NCI-H1048 (cell line): ENCODE measurements around the gene GPX6.
"Not testable (repeated sequence)": the region's sequence is repeated elsewhere in the genome, so short reads cannot be mapped to it uniquely, and the experiment has no call there.

ENCODE experiments used
- DNase-seq: peaks from one replicate; lab custom pipeline; 2025; lab: John Stamatoyannopoulos, UW

Gene GPX6, protein sequence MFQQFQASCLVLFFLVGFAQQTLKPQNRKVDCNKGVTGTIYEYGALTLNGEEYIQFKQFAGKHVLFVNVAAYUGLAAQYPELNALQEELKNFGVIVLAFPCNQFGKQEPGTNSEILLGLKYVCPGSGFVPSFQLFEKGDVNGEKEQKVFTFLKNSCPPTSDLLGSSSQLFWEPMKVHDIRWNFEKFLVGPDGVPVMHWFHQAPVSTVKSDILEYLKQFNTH

DNA sequence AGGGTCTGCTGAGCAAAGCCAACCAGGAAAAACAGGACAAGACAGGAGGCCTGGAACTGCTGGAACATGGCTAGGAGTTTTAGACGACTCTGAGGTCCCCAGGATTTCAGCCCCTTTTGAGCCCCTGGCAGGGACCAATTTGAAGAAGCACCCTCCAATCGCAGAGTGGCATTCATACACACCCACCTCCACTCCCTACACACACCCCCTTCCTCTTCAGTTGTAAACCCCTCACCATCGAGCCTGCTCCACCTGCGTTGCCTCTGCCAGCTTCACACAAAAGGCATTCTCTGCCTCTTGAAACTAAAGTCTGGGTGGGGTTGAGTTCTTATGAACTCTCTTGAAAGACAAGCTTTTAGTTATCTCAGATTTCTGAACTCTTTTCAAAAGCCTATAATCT is at the start of gene GPX6:
GPX6 (minus strand) TSS at position 118 of the 400 bp plus-strand sequence; CDS start at position 68, 50 bp downstream.
- no peak for DNase-seq

DNA sequence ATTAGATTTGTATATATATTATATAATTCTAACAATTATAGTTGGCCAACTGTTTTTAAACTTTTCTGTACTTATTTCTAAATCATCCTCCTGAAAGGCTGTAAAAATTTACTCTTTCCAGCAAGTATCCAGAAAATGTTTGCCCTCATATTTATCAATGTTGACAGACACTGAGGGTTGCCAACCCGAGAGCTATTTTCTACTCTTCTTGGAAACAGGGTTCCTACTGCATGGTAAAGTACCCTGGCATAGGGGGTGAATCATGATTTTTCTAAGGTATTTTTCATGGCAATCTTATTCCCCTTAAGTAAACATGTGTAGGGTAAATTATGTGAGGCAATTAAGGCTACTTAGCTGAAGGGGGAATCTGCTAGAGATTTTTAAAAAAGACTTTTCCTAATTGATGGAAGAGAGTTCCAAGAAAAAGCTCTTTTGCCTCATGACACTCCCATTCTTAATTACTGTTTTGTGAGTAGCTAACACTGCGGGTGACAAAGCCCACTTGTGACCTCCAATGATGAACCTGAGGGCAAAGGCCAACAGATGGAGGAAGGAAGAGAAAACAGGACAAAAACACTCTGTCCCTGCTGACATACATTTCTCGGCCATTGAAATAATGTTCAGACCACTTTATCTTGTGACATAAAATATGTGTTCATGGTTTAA is 48.0 kb upstream of the GPX6 start:
- no peak for DNase-seq

DNA sequence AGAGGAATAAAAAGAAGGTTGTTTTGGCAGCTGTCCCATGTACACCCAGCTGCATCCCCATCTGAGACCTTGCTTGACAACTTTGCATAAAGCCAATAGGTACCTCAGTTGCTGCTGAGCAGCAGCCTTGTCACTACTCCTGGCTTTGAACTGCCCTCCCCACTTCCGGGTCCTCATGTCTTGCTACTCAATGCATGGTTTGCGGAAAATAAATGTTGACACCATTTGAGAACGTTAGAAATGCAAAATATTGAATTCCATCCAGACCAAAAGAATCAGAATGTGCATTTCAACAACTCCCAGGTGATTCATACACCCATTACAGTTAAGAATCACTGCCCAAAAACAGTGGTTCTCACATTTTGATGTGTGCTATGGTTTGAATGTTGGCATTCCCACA is 43.0 kb upstream of the GPX6 start:
- DNase-seq = no peak

DNA sequence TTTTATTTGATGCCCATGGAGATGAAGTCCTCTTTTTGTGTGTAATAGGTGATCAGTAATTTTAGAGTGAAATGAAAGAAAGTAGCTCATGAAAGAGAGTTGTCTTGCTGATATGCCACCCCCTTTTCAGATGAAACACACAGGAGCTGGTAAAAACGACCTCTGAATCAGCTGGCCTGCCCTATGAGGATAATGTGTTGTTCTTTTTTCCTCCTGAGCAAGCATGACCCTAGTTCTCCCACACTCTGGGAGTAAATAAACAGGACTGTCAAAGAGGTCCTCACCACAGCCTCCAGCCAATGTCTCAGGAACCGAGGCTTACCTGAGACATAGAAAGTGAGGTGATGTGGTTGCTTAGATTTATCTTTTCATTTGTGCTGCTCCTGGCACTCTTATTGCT is 39.5 kb upstream of the GPX6 start:
- DNase-seq = no peak

DNA sequence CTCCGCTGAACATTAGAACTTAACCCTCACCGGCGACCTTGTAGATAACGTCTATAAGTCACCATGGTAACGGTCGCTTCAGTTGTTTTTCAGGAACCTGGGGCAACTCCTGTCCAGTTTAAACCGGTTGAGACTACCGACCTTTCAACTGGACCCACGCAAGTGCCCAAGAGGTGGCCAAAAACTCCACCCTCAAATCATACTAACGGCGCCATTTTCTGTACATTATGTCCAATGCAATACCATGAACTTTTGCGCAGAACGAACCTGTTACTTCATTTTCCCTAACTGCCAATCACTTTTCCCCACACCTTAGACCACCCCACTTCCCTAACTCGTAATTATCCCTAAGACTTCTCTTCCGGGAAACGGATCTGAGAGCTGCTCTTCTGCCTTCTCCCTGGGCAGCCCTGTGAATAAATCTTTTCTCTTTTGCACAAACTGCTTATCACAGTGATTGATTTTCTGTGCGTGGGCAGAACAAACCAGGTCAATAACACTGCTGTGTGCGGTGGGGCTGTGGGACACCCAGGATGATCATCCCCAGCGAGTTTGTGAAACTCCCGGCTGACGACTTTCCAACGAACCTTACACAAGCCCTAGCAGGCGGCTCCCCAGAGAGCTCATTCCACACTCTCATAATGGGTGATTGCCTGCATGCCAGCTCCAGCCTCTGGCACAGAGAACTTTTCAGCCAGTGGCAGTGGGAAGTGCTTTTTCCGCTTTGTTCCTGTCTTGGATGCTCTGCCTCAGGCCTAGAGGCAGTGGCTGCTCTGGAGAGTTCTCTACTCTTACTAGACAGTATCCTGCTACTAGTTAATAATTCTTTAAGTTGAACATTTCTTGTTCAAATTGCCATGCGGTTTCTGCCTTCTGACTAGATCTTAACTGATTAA is 38.6 kb upstream of the GPX6 start:
- DNase-seq = no peak

DNA sequence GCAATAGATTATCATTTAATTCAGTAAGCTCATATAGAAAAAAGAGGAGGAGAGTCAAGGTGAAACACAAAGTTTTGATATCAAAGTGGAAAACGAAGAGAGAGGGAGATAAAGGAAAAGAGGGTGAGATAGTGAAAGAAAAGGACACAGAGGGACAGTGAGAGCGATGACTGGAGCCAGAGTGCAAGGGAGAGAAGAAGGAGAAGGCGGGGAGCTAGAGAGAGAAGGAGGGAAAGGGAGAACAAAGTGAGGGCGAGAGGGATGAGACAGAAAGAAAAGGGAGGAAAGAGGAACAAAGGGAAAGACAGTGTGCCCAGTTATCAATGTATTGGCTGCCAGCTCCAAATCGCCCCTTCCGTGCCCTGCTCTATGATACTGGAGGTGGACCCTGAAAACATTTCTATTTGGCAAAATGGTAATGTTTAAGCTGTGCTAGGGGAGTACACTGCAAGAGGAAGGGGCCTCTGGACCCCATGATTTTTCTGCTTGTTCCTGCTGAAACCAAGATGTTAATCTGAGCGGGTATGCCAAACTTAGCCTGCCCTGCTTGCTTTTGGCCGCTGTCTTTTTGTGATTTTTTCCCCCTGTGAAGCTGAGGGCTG is 37.9 kb upstream of the GPX6 start:
- no peak for DNase-seq

DNA sequence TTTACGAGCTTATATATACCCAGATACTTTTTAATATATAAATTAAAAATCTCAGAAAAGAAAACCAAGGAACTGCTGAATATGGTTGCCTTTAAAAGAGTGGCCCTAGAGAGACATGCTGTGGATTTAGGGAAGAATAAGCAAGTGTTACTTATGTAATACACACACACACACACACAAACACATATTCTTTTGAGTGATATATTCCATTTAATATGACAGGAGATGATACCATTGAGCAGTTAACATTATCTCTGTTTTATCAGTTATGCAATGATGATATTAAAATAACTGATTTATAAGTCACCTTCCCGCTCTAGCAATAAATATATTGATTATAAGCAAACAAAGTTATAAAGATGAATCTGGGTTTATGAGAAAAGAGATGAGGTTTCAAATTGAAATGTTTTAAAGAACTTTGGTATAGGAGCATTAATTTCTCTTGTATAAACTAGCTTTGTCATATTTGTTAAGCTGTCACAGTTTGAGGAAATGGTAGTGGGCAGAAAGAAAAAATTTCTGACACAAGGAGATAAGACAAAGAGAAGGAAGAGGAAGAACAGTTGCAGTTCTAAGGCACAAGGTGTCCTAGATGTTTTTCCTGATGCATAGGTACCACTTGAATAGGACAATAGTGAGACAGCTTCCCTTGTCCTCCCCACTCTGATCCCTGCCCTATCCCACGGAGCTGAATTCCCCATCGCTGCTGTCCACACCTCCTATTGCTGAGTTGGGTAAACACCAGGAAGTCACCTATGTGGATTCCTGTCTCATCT is 36.5 kb upstream of the GPX6 start:
- DNase-seq = no peak

DNA sequence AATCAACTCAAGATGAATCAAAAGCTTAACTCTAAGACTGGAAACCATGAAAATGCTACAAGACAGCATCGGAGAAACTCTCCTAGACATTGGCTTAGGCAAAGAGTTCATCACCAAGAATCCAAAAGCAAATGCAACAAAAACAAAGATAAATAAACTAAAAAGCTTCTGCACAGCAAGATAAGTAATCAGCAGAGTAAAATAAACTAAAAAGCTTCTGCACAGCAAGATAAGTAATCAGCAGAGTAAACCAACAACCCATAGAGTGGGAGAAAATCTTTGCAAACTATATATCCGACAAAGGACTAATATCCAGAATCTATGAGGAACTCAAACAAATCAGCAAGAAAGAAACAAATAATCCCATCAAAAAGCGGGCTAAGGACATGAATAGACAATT is 31.4 kb upstream of the GPX6 start:
- DNase-seq = not testable (repeated sequence)

DNA sequence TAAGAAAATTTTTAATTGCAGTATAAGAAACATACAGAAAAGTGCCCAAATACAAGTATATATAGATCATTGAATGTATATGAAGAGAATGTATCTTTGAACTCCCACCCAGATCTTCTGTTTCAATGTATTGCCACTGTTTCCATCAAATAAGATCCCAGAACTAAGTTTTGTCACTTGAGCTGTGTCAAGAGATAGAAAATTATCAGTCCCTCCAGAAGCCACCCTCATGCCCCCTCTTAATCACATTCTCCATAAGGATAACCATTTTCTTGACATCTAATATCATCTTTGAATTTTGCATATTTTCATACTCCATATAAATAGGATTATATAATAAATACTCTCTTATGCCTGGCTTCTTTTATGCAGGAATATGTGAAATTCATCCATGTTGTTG is 30.4 kb upstream of the GPX6 start:
- no peak for DNase-seq

DNA sequence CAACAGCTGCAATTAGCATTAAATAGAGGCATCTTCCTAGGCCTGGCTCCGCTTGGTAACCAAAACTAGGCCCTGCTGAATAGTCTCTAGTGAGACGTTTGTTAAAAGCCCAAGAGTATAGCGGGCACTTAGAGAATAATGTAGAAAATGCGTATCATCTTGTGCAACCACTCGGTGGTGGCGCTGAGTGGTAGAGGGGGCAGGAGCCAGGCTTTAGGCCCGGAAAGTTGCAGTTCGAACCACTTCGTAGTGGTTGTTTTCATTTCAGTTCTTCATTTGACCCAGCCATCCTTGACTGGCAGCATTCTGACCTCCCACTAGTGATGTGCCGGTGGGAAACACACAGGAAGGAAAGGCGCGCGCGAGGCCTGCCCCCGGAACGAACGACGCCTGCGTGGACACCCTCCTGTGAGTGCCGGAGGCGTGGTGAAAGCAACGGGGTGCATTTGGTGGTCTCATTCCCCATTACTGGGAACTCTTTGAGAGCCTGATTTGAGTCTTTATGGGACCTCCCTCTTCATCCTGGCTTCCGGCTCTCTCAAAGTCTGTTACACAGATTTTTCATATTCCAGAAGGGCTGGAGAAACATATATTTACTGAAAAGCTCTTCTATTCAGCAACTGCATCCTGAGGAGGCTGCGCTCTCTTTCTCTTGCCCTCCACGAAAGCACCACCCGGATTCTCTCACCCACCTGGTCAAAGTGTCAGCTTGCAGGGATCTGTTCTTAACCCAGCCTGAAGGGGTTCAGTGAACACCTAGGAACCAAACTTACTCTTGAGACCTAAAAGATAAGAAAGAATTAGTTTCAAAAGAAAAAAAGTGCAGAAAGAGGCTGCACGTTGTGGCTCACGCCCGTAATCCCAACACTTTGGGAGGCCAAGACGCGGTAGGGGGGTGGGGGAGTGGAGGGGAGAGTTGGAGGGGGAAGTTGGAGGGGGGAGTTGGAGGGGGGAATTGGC is 28.3 kb upstream of the GPX6 start:
- no peak for DNase-seq

DNA sequence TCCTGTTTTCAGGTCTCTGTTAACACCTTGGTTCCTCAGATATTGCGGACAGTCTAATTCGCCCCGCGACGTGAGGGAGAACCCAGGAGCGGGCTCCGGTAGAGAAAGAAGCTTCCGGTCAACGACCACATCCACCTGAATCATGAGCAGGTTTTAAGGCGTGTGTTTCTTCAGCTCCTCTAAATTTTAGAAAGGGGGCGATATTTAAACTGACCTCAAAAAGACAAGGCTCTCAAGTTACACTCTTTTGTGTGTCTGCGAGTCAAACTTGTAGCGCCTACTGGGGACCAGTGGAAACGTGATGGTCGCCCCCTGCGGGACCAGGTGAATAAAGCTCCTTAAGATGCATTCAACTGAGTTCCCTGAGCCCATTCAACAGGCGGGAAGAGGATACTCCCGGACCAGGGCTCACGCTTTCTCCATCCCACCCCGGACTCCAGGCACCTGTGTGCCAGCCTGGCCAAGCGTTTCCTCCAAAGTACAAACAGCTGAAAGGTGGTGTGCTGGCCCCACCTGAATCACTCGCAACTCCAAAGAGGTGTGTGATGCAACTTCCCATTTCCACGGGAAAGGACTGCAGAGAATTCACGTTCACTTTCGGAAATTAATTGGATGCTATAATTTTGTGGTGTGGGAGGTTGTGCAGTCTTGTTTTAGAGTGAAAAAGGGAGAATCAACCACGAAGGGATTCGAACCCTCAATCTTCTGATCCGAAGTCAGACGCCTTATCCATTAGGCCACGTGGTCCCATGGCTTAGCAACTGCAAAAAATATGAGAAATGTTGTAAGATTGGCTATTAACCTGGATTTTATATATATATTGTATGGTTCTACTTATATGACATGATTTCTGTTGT is 27.1 kb upstream of the GPX6 start:
- no peak for DNase-seq

DNA sequence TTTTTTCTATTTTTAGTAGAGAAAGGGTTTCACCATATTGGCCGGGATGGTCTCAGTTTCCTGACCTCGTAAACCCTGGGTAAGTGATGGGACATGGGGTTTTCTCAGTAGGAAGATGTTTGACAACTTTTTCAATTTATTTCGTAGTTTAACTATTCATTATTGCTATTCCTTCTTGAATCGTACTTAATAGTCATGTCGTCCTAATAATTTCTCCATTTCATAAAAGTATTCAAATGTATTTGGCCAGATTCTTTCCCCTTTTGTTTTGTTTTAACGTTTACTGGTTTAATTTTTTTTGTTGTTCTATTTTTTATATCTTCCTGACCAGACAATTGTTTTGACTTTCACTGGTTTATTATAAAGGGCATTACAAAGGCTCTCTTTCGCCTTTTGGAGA is 26.4 kb upstream of the GPX6 start:
- no peak for DNase-seq

DNA sequence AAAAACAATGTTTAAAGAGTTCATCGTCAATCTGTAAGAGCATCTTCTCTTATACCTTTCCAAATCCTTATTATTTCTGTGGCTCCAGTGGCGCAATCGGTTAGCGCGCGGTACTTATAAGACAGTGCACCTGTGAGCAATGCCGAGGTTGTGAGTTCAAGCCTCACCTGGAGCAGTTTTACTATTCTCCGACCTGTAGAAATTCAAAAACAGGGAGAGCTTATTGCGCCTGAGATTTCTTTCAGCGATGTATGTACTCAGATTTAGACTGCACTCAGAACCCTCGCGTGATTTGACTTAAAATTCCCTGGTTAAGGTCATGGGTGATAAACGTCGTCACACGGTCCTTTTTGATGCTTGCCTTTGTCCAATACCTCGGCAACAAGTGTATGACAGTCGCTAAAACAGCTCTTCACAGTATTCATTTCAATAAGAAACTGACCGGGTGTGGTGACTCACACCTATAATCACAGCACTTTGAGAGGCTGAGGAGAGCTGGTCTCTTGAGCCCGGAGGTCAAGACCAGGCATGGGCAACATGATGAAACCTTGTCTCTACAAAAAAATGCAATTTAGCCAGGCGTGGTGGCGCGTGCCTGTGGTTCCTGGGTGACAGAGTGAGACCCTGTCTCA is 22.0 kb upstream of the GPX6 start:
- no peak for DNase-seq

DNA sequence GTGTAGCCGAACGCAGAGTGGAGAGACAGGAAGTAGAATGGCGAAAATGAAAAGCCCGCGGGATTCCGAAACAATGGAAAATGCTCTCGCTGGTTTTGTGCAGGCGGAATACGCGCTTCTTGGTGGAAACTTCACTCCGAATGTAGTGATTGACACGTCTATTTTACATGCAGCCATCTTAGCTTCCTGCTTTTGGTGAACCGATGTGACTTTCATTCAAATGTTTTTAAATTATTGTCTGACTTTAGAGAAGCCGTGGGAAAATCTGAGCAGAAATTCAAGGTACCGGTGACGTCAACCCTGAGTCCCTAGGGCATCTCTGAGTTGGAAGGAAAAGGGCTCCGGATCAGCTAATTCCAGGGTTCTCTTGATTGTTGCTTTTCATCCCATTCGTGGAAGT is 21.5 kb upstream of the GPX6 start:
- DNase-seq = no peak

DNA sequence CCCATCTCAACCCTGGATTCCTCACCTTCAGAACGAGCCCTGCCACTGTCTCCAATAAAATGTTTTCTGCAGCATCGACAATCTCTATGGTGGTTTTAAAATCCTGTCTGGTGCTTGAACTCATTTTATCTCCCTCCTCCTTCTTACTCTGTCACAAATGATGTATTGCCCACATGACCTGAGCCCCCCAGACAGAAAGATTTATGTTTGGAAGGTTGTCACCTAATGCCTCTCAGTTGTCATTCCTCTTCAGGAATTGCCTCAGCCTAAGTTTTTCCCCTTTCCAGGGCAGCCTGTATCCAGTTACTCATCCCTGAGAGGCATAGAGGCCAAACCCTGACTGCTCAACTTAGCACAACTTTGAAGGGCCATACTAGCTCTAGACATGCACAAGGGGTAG is 19.3 kb upstream of the GPX6 start:
- no peak for DNase-seq

DNA sequence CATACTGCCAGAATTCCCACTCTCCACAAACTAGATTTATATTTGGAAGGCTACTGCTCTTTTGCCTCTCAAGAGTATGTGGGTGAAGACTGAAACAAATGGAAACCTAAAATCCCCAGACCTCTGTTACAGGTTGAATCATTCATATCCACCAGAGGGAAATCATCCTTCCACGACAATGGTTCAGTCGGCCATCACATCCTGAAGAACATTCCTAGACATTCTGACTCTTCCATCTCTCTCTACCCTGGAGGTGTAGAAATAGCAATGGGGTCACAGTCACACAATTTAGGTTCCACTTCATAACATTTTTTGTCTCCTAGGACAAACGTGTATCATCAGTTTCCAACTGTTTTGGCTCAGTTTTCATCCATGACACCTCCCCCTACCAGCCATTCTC is 18.7 kb upstream of the GPX6 start:
- DNase-seq = no peak

DNA sequence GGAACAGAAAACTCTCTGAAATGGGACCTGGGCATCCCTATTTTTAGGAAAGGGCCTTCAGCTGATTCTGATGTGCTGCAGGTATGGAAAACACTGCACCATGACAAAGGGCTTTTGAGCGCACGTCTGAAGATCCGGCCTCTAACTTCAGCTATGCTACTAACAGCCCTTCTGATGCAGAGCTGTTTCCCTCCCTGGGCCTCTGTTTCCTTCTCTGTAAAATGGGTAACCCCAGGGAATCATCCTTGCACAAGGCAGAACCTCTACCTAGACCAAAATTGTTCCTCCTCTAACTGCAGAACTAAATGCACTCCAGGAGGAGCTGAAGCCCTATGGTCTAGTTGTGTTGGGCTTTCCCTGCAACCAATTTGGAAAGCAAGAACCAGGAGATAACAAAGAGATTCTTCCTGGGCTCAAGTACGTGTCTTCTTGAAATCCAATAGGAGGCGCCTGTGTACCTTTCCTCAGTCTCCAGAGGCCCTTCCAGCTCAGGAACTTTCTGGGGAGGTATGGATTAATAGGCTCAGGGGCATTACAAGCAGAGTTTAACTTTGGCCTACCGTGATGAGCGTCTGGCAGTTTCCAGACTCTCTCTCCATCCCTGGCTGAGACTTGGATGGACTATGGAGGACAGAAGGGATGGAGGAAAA is 16.0 kb upstream of the GPX6 start:
- DNase-seq = no peak

DNA sequence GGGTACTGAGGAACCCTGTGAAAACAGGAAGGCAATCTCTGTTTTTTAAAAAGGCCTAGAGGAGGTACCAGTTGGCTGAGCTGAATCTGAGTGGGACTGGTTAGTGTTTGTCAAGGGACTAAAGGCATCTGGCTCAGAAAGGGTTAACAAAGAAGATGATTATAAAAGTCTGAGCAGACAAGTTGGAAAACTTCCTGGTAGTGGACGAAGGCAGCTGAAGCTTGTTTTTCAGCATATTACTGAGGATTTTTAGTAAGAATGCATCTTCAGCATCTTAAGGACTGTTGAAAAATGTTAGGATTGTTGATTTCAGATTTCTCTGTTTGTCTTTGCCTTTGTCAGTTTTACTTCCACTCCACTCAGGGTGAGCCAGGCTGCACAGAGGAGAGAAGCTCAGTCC is 15.2 kb upstream of the GPX6 start:
- DNase-seq = no peak
